ENCODE measurements around the gene CLDN17. TPM values are rescaled to one million over a fixed set of nuclear protein-coding genes. Genes with fewer than 3 reads are reported as not detected.

CLDN17 gene
- polyA plus RNA-seq, 1 of the 3 experiments (the other 2 are of a cell fraction) = not detected

GRCh38 chr21:30164796-30165195 lies 1.8 kb downstream of the CLDN17 start:
- ChIA-PET CTCF (no interaction called here), POLR2A (no interaction called here)

More at GRCh38 chr21:30164796-30165195, 1.8 kb downstream of the CLDN17 start:
- 0% methylated on average over 1 of the region's 1 CpG for WGBS (ENCODE audit: low lambda C conversion rate)
- Histone ChIP-seq H3K27ac (ENCODE audit: low read depth in 2 of 2, low read length in 1 of 2) (no peak overlapping the region), H3K9me3 (no peaks in the 10 kb centered on the region), H3K4me3 (ENCODE audit: low read depth in 2 of 2, low read length in 1 of 2) (no peak overlapping the region), H3K79me2 (ENCODE audit: insufficient read depth) (no peaks in the 10 kb centered on the region), H3K9ac (no peak overlapping the region), H4K20me1 (ENCODE audit: insufficient read depth) (no peaks in the 10 kb centered on the region), H3K36me3 (replicated peaks in 1 of 2; ENCODE audit: control insufficient read depth in 1 of 2, insufficient read depth in 2 of 2, low read length in 1 of 2) (no peaks in the 10 kb centered on the region), H3F3A (replicated peaks; ENCODE audit: insufficient read depth) (no peaks in the 10 kb centered on the region), H3K4me1 (ENCODE audit: control insufficient read depth in 1 of 2, insufficient read depth in 2 of 2, low read depth in 1 of 2, low read length in 1 of 2) (no peaks in the 10 kb centered on the region), H2AFZ (ENCODE audit: low read depth) (no peak overlapping the region), H3K27me3 (ENCODE audit: insufficient read depth) (no peaks in the 10 kb centered on the region; the same call in 1 of the 2 replicates), H3K9me2 (no peaks in the 10 kb centered on the region), H3K4me2 (no peak overlapping the region)
- DNase-seq = no peak
- TF ChIP-seq RFX5 (IDR thresholded peaks at IDR 0.05; ENCODE audit: low read length) (no peak), FOSL2 (IDR thresholded peaks at IDR 0.05; ENCODE audit: borderline replicate concordance, low read depth) (no peak), JUND (IDR thresholded peaks at IDR 0.05) (no peak), REST (IDR thresholded peaks at IDR 0.05; ENCODE audit: low read depth, low read length) (no peak), FOXM1 (IDR thresholded peaks at IDR 0.05; ENCODE audit: low read depth) (no peak), TEAD4 (IDR thresholded peaks at IDR 0.05; ENCODE audit: borderline replicate concordance, insufficient read depth) (no peak), IRF3 (IDR thresholded peaks at IDR 0.05; ENCODE audit: low read depth, low read length) (no peak), CHD2 (IDR thresholded peaks at IDR 0.05; ENCODE audit: low read length, partially characterized antibody) (no peak), TCF12 (IDR thresholded peaks at IDR 0.05) (no peak), SMC3 (IDR thresholded peaks at IDR 0.05; ENCODE audit: low read depth, low read length) (no peak), MXI1 (IDR thresholded peaks at IDR 0.05; ENCODE audit: low read depth, low read length) (no peak)

Measured in SK-N-SH (cell line).